Mesodermal cell (in vitro differentiated cells): ENCODE results near the gene TFF1.

Experiments
- H3K27ac ChIP-seq: 2 replicates; pipeline ENCODE4 v1.7.0; 2013; ENCODE audit warnings: mild to moderate bottlenecking, low read depth, low read length, moderate library complexity; ENCODE audit not compliant: severe bottlenecking
- H3K36me3 ChIP-seq: 2 replicates; pipeline ENCODE4 v1.7.1; 2013; ENCODE audit warnings: mild to moderate bottlenecking, low read length, moderate library complexity; ENCODE audit not compliant: control insufficient read depth, insufficient read depth
- H3K4me1 ChIP-seq: one replicate; pipeline ENCODE4 v1.7.1; 2013; ENCODE audit warnings: mild to moderate bottlenecking, low read length; ENCODE audit not compliant: insufficient read depth, control insufficient read depth, poor library complexity, severe bottlenecking
- H3K4me3 ChIP-seq: 2 replicates; pipeline ENCODE4 v1.7.0; 2013; ENCODE audit warnings: low read length, control low read depth, mild to moderate bottlenecking; ENCODE audit not compliant: insufficient read depth, poor library complexity, severe bottlenecking; ENCODE audit errors: extremely low read depth
- H3K9me3 ChIP-seq: 2 replicates; pipeline ENCODE4 v1.7.1; 2013; ENCODE audit warnings: mild to moderate bottlenecking, low read length, moderate library complexity; ENCODE audit not compliant: control insufficient read depth
- WGBS, 2 experiments: methylation state at CpG; one replicate each; pipeline ENCODE4 v1.1.5; 2013; ENCODE audit warnings: missing lambda C conversion rate in 2 of 2; ENCODE audit not compliant: insufficient coverage in 2 of 2; 5-methylcytosine and 5-hydroxymethylcytosine counted together

The TFF1 gene

DNA sequence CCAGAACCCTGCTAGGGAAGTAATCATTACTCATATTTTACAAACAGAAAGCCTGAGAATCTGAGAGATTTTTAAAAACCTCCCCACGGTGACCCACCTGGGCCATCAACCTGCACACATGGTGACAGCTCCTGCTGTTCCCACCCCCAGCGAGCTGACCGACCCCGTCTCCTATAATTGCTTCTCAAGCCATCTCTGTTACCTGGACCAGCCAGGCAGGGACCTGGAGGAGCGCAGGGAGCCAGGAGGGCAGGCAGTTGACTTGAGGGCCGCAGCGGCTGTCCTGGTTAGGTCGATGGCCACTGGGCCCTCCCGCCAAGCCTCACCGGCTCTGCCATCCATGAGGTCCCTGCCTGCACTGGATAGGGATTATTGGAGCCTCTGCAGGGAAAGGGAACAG lies 23.2 kb downstream of the TFF1 start:
- no peak overlapping the region for H3K27ac ChIP-seq
- no peaks in the 10 kb centered on the region for H3K4me1 ChIP-seq
- H3K4me3 ChIP-seq: no peak overlapping the region
- 79 to 83% methylated on average over 6 to 7 of the region's 10 CpGs for WGBS, 2 experiments
- H3K36me3 ChIP-seq: no peaks in the 10 kb centered on the region
- H3K9me3 ChIP-seq: no peaks in the 10 kb centered on the region

DNA sequence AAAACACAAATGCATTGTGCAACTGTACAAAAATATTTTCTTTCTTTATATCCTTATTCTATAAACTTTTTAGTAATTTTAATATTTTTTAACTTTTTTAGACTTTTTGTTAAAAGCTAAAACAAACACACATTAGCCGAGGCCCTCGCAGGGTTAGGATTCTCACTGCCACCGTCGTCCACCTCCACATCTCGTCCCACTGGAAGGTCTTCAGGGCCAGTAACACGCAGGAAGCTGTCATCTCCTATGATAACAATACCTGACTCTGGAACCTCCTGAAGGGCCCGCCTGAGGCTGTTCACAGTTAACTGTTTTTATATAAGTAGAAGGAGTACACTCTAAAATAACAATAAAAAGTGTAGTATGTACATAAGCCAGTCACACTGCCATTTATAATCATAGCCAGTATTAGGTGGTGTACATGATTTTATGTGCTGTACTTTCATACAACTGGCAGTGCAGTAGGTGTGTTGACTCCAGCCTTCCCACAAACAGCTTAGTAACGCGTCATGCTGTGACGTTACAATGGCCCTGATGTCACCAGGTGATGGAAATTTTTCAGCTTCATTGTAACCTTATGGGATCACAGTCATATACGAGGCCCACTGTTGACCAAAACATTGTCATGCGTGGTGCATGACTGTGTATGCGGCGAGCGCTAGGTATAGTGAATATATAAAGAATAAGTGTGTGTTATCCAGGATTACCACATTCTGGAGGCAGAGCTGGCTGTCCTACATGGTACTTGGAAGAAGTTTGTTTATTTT lies 24.4 kb downstream of the TFF1 start:
- H3K4me1 ChIP-seq: no peaks in the 10 kb centered on the region
- no peak overlapping the region for H3K27ac ChIP-seq
- 90 to 96% methylated on average over 13 of the region's 15 CpGs for WGBS, 2 experiments
- no peaks in the 10 kb centered on the region for H3K36me3 ChIP-seq
- no peak overlapping the region for H3K4me3 ChIP-seq
- H3K9me3 ChIP-seq: no peaks in the 10 kb centered on the region

DNA sequence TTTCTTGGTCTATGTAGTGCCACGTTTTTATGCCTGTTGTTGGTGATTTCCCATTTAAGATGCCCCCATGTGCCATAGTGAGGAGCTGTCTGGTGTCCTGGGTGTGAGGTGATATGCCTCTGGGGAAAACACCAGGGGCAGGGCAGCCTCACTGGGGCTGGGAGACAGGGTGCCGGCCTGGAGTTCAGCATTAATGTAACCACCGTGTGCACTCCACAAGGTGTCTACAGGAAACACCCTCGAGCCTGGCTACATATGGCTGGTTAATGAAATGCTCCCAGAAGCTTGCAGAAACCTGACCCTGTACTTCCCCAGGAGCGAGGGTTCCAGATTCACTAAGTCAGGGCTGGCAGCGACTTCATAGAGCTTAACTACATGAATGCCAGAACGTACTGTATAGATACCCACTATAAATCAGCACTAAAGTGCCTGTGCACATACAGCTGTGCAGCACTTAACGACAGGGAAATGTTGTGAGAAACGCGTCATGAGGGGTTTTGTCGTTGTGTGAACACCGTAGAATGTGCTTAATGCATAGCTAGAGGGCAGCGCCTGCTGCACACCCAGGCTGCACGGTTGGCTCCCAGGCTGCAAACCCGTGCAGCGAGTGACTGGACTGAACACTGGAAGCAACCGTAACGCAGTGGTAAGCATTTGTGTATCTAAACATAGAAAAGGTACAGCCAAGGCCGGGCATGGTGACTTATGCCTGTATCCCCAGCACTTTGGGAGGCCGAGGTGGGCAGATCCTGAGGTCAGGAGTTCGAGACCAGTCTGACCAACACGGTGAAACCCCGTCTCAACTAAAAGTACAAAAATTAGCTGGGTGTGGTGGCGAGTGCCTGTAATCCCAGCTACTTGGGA lies 25.9 kb downstream of the TFF1 start:
- Histone ChIP-seq H3K4me3 (no peak overlapping the region), H3K4me1 (no peaks in the 10 kb centered on the region), H3K9me3 (no peaks in the 10 kb centered on the region), H3K27ac (no peak overlapping the region), H3K36me3 (no peaks in the 10 kb centered on the region)
- 93 to 94% methylated on average over 22 to 23 of the region's 24 CpGs for WGBS, 2 experiments

DNA sequence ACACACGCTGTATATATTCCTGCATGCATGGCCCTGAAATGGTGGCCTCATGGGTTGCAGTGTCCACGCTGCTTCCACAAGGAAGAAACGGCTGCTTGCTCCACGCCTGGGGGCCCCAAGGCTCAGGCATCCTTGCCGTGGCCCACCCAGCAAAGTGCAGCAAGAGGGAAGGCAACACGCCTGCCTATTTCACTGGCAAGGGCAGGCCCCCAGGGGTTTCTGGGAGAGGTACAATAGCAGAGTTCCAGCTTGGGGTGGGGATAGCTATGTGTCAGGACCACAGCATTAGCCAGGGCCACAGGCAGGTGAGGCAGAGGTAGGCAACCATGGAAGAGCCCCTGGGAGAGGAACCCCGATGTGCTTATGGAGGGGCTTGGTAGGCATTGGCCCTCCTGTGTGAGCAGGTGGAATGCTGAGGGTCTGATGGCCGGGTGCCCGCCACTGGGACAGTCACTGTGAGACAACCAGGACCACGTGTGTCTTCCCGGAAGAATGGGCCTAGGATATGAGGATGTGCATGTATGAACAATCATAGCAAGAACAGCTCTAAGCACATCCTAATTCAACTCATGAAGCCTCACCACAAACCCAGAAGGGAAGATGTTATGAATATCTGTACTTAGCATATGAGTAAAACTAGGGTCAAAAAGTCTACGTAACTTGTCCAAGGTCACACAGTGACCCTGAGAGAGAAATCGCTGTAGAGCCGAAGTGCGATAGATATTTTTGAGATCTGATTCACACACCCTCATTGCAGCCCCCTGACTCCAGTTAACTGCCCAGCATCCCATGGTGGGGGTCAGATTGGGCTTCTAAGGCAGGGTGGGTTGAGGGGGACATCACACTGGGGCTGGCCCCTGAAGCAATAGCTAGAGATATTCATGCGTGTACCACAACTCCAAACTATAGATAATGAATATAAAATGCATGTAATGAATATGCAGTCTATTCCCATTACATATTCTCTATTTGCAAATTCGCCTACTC lies 27.3 kb downstream of the TFF1 start:
- no peaks in the 10 kb centered on the region for H3K9me3 ChIP-seq
- no peak overlapping the region for H3K27ac ChIP-seq
- 89 to 96% methylated on average over 10 of the region's 17 CpGs for WGBS, 2 experiments
- no peak overlapping the region for H3K4me3 ChIP-seq
- no peaks in the 10 kb centered on the region for H3K4me1 ChIP-seq
- no peaks in the 10 kb centered on the region for H3K36me3 ChIP-seq

DNA sequence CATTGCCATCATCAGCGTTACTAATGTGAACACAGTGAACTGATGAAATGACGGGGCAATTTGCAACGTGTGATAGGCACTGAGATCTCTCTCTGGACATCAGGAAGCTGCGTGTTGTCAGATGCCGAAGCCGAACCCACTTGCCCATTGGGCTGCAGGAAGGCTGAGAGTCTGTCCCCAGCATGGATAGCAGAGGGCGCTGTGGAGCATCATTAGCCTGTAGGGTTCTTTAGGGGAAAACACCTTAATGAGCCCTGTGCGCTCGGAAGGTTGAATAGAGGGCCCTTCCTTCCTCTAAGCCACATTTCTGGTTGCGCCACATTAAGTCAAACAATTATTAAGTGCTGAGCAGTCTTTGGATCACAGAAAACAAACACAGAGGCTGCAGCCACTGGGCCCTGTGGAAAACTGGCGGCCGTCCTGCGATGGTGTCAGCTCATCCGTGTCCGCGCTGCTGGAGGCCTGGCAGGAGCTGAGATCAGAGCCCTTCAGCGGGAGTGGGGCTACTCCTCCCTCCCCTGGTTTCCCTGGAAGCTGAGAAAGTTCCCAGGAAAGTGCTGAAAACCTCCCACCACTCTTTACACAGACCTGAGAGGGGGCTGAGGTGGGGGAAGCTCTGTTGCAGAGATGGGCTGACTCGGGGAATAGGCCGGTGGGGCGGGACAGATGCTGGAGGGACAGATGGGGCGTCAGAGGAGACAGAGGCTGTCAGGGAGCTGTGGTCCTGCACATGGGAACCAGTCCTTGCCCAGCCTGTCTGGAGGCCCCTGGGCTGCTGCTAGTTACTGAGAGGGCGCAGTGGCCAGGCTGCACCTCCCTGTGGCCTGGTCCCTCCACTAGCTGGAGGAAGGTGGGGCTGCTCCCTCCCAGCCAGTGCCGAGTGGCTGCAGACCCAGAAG lies 28.3 kb downstream of the TFF1 start:
- Histone ChIP-seq H3K9me3 (no peaks in the 10 kb centered on the region), H3K27ac (no peak overlapping the region), H3K4me3 (no peak overlapping the region), H3K4me1 (no peaks in the 10 kb centered on the region), H3K36me3 (no peaks in the 10 kb centered on the region)
- WGBS, 2 experiments: 68 to 73% methylated on average over 18 to 22 of the region's 23 CpGs

DNA sequence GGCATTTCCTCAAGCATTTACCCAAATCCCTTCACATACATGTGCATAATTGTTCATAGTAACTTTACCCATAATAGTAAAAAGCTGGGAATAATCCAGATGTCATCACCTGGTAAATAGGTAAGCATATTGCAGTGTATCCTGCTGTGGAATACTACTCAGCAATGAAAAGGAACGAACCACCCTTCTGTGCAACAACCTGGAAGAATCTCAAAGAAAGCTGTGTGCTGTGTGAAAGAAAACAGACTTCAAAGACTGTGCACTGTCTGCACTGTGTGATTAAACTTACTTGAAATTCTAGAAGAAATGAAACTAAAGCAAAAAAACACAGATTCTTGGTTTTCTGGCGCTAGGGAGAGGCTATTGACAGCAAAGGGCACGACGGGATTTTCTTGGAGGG lies 29.1 kb downstream of the TFF1 start:
- H3K27ac ChIP-seq: no peak overlapping the region
- no peaks in the 10 kb centered on the region for H3K9me3 ChIP-seq
- no peak overlapping the region for H3K4me3 ChIP-seq
- 100% methylated on average over 3 of the region's 4 CpGs for WGBS, 2 experiments
- no peaks in the 10 kb centered on the region for H3K4me1 ChIP-seq
- no peaks in the 10 kb centered on the region for H3K36me3 ChIP-seq

DNA sequence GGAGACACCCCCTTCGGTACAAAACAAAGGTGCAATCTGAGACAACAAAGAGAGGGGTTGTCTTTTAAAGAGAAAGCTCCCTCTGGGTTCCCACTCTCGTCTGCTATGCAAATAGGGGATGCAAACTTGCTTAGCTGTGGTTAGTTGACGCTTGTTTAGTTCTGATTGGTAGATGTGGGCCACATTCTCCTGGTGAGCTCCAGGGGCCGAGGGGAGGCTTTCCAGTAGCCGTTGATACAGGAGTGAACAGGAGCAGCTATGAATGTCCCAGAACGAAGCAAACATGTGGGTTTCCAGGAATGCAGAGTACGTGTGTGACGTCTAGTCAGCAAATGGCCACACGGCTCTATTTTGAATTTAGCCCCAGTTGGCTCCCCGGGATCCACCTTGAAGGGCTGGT lies 30.3 kb downstream of the TFF1 start:
- WGBS, 2 experiments: 22 to 26% methylated on average over 8 to 10 of the region's 10 CpGs
- Histone ChIP-seq H3K4me3 (no peak overlapping the region), H3K4me1 (no peaks in the 10 kb centered on the region), H3K9me3 (no peaks in the 10 kb centered on the region), H3K27ac (no peak overlapping the region), H3K36me3 (no peaks in the 10 kb centered on the region)

DNA sequence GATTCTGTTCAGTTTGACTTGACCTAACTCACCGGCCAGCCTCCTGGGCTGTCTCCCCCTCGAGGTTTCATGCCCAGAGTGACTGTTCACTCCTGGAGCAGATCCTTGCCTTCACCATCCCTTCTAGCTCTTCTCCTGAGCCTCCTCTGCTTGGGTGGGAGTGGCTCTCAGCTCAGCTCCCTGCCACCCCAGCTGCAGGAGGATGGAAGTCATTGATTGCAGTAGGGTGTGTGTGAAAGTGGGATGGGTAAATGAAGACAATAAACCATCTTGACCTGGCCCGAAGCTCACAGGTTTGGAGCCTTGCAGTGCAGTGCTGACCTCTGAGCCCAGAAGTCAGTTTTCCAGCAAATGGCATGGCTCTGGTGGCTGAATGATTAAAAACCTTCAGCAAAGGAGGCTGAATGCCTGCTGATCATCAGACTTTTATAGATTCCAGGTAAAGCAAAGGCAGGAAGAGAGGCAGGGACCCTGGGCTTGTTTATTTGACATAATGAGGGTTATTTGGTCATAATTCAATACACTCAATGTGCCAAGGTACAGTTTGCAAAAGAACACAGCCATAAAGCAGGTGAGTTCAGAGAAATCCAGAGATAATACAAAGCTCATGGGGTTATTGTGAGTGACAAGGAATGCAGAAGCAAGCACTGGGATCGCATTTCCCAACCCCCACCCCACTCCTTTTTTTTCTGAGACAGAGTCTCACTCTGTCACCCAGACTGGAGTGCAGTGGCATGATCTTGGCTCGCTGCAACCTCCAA lies 33.6 kb downstream of the TFF1 start:
- no peak overlapping the region for H3K4me3 ChIP-seq
- H3K9me3 ChIP-seq: no peaks in the 10 kb centered on the region
- H3K4me1 ChIP-seq: no peaks in the 10 kb centered on the region
- no peaks in the 10 kb centered on the region for H3K36me3 ChIP-seq
- 81 to 84% methylated on average over 4 to 5 of the region's 5 CpGs for WGBS, 2 experiments
- no peak overlapping the region for H3K27ac ChIP-seq

DNA sequence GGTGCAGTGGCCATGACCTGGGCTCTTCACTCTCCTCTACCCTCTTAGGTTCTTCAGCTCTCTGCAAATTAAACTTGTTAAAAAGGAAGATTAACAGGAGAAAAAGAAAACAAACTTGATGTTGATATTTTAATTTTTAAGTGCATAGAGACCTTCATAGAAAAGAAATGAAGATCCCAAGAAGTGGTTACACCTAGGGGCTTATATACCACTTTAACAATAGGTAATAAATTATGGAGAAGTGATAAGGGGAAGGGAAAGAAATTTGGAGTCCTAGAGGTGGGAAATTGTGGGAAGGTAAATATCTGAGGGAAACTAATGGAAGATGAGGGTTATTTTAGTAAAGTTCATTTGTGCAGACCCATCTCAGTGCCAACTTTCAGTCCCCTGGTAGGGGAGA lies 34.7 kb downstream of the TFF1 start:
- no peaks in the 10 kb centered on the region for H3K36me3 ChIP-seq
- no peaks in the 10 kb centered on the region for H3K9me3 ChIP-seq
- no peak overlapping the region for H3K4me3 ChIP-seq
- H3K27ac ChIP-seq: no peak overlapping the region
- no peaks in the 10 kb centered on the region for H3K4me1 ChIP-seq
